ENCODE results near the gene KATNAL2. TPM values are rescaled to one million over a fixed set of nuclear protein-coding genes. Genes with fewer than 3 reads are reported as not detected.
A peak's percentile ranks its signal among the peaks of the same experiment; 100 is the strongest.

Gene KATNAL2
- 3.5 TPM for total RNA-seq

GRCh38 chr18:46917108-46917802 is at the start of gene KATNAL2, which contains the start of gene PIAS2:
Gene KATNAL2 (plus strand): TSS chr18:46917602. CDS start chr18:46946873, 29,271 bp downstream.
Gene PIAS2 (minus strand): TSS chr18:46917507. CDS start chr18:46917345, 162 bp downstream.
- peak; percentile 74 for DNase-seq (ENCODE audit: low spot score)

GRCh38 chr18:46868169-46868921 is 49.1 kb upstream of the KATNAL2 start:
- DNase-seq (ENCODE audit: low spot score), result no peak

GRCh38 chr18:46877329-46877987 is 39.9 kb upstream of the KATNAL2 start:
- no peak for DNase-seq (ENCODE audit: low spot score)

- no peak for DNase-seq (ENCODE audit: low spot score)
Observed at GRCh38 chr18:46883180-46883579, 34.2 kb upstream of the KATNAL2 start.

- no peak for DNase-seq (ENCODE audit: low spot score)
Observed at GRCh38 chr18:46886893-46887292, 30.5 kb upstream of the KATNAL2 start.

- no peak for DNase-seq (ENCODE audit: low spot score)
Observed at GRCh38 chr18:46888965-46889364, 28.4 kb upstream of the KATNAL2 start.

GRCh38 chr18:46891742-46892214 is 25.6 kb upstream of the KATNAL2 start:
- no peak for DNase-seq (ENCODE audit: low spot score)

GRCh38 chr18:46892842-46893241 is 24.6 kb upstream of the KATNAL2 start:
- no peak for DNase-seq (ENCODE audit: low spot score)

GRCh38 chr18:46893360-46893759 is 24.0 kb upstream of the KATNAL2 start:
- DNase-seq (ENCODE audit: low spot score), result no peak

GRCh38 chr18:46894124-46894523 is 23.3 kb upstream of the KATNAL2 start:
- DNase-seq (ENCODE audit: low spot score), result no peak

GRCh38 chr18:46899274-46899948 is 18.0 kb upstream of the KATNAL2 start:
- DNase-seq (ENCODE audit: low spot score), result no peak

- no peak for DNase-seq (ENCODE audit: low spot score)
Observed at GRCh38 chr18:46903406-46903805, 14.0 kb upstream of the KATNAL2 start.

- no peak for DNase-seq (ENCODE audit: low spot score)
Observed at GRCh38 chr18:46909497-46909896, 7.9 kb upstream of the KATNAL2 start.

GRCh38 chr18:46910856-46911255 is 6.5 kb upstream of the KATNAL2 start:
- DNase-seq (ENCODE audit: low spot score), result no peak

- DNase-seq (ENCODE audit: low spot score), result no peak
Observed at GRCh38 chr18:46915800-46916550, 1.4 kb upstream of the KATNAL2 start.

GRCh38 chr18:46916551-46917107 is 773 bp upstream of the KATNAL2 start:
- no peak for DNase-seq (ENCODE audit: low spot score)

- DNase-seq (ENCODE audit: low spot score), result peak; percentile 54
Observed at GRCh38 chr18:46917803-46918600, 600 bp downstream of the KATNAL2 start.

GRCh38 chr18:46920067-46920466 is 2.7 kb downstream of the KATNAL2 start:
- no peak for DNase-seq (ENCODE audit: low spot score)

- DNase-seq (ENCODE audit: low spot score), result no peak
Observed at GRCh38 chr18:46920653-46921052, 3.3 kb downstream of the KATNAL2 start.

Measured in ureter (tissue), 1 donor.